Epithelial cell of esophagus (primary cell): Measurements from ENCODE around the gene CEBPB.
"Not testable (repeated sequence)": the region's sequence is repeated elsewhere in the genome, so short reads cannot be mapped to it uniquely, and the experiment has no call there.

Experiments
- DNase-seq: peaks from one replicate; pipeline ENCODE4 v3.0.0; 2010; ENCODE audit warnings: low read depth
- H3K4me3 ChIP-seq: 2 replicates; pipeline ENCODE4 v1.5.1; 2011; ENCODE audit warnings: mild to moderate bottlenecking, low read length, control low read depth
- TF ChIP-seq, protein P1 (sequence below): IDR thresholded peaks from 2 replicates; pipeline ENCODE4 v1.5.1; 2011; ENCODE audit warnings: low read depth, mild to moderate bottlenecking, low read length, control low read depth, inconsistent platforms; ENCODE audit not compliant: insufficient read depth; ENCODE audit errors: missing control alignments

Gene CEBPB

DNA sequence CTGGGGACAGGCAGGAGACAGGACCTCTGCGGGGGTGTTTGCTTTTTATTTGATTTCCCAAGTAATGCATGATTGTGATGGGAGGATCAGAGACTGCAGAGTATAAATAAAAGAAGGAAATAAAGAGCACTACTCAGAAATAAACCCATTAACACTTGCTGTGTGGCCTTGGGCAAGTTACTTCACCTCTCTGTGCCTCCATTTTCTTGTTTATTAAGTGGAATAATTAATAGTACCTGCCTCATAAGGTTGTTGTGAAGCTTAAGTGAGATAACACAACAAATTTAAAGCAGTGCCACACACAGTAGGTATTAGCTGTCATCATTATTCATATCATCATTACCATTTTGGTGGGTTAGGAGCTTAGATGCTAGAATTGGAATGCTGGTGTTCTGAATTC, 8.1 kb downstream of the CEBPB start:
- DNase-seq, result no peak
- H3K4me3 ChIP-seq, result no peak overlapping the region
- TF ChIP-seq, protein P1, sequence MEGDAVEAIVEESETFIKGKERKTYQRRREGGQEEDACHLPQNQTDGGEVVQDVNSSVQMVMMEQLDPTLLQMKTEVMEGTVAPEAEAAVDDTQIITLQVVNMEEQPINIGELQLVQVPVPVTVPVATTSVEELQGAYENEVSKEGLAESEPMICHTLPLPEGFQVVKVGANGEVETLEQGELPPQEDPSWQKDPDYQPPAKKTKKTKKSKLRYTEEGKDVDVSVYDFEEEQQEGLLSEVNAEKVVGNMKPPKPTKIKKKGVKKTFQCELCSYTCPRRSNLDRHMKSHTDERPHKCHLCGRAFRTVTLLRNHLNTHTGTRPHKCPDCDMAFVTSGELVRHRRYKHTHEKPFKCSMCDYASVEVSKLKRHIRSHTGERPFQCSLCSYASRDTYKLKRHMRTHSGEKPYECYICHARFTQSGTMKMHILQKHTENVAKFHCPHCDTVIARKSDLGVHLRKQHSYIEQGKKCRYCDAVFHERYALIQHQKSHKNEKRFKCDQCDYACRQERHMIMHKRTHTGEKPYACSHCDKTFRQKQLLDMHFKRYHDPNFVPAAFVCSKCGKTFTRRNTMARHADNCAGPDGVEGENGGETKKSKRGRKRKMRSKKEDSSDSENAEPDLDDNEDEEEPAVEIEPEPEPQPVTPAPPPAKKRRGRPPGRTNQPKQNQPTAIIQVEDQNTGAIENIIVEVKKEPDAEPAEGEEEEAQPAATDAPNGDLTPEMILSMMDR, result no peak

DNA sequence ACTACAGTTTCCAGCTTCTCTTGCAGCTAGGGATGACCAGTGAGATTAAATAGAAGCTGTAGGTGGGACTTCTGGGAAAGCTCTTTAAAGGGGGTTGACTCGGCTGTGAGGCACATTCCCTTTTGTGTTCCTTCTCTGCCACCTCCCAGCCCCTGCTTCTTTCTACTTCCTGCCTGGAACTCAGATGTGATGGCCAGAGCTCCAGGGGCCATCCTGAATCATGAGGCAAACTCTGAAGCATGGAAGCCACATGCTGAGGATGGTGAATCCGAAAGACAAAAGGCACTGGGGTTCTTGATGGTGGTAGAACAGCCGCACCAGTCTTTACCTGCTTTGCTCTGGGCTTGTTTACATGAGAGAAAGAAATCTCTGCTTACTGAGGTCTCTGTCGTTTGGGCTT, 9.1 kb downstream of the CEBPB start:
- no peak overlapping the region for H3K4me3 ChIP-seq
- TF ChIP-seq, protein P1, result no peak
- no peak for DNase-seq

DNA sequence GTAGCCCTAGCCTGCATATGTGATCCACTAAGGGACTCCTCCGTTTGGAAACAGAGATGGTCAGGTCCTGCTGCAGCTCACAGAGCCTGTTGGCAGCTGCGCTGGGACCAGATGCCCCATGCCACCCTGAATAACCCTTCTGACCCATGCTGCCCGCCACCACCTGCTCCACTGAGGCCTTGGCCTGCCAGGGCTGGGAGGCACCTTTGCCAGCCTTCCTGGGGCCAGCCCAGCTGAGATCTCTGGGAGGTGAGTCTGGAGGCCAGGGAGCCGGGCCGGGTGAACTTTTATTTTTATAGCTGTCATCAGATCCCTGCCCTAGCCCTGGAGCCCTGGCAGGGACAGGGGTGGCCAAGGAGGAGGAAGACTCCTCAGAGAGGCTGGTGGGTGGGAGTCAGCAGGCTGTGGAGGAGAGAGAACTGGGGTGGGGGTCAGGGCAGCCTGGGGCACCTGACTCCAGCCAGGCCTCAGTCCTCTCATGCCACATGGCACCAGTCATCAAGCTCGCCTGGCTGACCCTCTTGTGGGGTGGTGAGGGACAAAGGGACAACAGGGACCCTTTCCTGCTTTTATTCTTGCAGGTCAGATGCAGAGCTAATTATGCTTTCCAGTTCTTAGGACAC, 10.0 kb downstream of the CEBPB start:
- TF ChIP-seq, protein P1, result no peak
- DNase-seq, result no peak
- H3K4me3 ChIP-seq, result no peak overlapping the region

DNA sequence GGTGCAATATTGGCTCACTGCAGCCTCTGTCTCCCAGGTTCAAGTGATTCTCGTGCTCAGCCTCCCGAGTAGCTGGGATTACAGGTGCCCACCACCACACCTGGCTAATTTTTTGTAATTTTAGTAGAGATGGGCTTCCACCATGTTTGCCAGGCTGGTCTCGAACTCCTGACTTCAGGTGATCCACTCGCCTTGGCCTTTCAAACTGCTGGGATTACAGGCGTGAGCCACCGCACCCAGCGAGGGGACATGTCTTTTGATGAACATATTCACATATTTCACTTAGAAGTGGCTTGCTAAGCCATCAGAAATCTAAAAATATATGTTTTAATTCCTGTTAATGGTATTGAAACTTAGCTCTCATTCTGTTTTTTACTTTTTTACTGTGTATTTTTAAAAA, 11.1 kb downstream of the CEBPB start:
- not testable (repeated sequence) for DNase-seq

DNA sequence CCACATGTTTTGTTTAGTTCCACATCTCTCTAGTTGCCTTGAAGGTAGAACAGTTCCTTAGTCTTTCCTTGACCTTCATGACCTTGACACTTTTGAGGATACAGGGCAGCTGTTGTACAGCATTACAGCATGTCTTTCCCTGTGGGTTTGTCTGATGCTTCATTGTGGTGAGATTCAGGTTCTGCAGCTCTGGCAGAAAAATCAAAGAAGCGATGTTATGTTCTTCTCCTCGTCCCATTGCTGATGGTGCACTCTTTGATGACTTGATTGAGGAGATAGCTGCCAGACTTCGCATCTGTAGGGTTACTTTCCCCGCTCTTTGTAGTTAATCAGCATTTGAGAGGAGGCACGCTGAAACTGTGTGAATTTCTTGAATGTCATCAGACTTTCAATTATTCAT, 12.0 kb downstream of the CEBPB start:
- H3K4me3 ChIP-seq, result no peak overlapping the region
- TF ChIP-seq, protein P1, result no peak
- DNase-seq, result no peak

More for the DNA sequence above, 11.1 kb downstream of the CEBPB start:
- H3K4me3 ChIP-seq, result not testable (repeated sequence)

DNA sequence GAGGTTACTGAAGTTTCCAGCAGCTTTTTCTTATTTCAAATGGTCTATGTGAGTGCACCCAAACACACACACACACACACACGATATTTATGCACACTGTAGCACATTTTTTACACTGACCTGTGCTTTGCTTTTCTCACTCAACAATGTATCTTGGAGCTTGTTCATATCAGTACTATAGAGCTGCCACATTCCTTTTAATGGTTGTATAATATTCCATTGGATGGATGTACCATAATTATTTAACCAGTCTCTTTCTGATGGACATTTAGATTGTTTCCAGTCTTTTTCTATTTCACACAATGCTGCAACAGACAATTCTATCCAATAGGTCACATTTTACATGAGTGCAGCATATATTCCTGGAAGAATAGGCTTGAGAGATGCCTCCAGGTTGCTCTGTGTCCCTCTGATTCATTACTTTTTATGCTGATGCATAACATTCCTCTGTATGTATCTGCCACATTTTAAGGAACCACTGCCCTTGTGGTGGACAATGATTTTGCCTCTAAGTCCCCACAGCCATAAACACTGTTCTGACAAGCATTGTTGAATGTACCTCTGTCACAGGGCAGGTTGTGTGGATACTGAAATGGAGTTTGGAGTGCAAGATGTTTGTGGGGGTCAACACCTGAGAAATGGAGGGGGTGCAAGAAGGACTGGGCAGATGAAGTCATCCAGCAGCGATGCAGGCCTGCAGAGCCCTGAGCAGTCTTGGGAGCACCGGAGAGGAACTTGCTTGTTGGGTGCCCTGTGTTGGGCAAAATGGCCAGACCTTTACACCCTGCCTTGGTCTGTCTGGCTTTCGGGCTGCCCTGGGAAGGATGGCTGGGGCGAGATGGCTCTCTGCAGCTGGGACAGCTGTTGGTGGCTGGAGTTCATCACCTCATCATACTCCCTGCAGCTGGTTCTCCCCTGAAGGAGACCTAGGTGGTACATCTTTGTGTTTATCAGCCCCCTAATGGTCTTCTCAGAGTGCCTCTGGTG, 13.6 kb downstream of the CEBPB start:
- no peak overlapping the region for H3K4me3 ChIP-seq
- DNase-seq, result no peak
- TF ChIP-seq, protein P1, result no peak

DNA sequence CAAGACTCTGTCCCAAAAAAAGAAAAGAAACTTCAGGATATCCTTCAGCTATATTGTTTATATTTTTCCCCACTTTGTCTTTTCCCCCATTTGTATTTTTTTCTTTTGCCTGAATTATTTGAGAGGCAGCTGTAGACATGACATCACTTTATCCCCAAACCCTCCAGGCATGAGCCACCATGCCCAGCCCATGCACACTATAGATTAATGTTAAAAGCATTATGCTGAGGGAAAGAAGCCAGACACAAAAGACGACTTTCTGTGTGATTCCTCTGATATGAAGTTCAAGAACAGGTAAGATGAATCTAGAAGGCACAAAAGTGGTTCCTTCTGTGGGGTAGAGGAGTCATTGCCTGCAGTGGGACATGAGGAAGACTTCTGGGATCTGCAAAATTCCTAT, 16.4 kb downstream of the CEBPB start:
- TF ChIP-seq, protein P1, result no peak

More for the DNA sequence above, 16.4 kb downstream of the CEBPB start:
- H3K4me3 ChIP-seq, result no peak overlapping the region
- DNase-seq, result no peak
